HG02571 (cell line): ENCODE data around the gene DCUN1D5.
A peak's percentile ranks its signal among the peaks of the same experiment; 100 is the strongest.

ENCODE experiments used
- ATAC-seq: cut with Tn5 transposase; IDR thresholded peaks from one replicate; pipeline ENCODE4 v1.9.1; 2021; ENCODE audit warnings: mild to moderate bottlenecking, moderate library complexity; ENCODE audit not compliant: unreplicated experiment

Gene DCUN1D5

DNA sequence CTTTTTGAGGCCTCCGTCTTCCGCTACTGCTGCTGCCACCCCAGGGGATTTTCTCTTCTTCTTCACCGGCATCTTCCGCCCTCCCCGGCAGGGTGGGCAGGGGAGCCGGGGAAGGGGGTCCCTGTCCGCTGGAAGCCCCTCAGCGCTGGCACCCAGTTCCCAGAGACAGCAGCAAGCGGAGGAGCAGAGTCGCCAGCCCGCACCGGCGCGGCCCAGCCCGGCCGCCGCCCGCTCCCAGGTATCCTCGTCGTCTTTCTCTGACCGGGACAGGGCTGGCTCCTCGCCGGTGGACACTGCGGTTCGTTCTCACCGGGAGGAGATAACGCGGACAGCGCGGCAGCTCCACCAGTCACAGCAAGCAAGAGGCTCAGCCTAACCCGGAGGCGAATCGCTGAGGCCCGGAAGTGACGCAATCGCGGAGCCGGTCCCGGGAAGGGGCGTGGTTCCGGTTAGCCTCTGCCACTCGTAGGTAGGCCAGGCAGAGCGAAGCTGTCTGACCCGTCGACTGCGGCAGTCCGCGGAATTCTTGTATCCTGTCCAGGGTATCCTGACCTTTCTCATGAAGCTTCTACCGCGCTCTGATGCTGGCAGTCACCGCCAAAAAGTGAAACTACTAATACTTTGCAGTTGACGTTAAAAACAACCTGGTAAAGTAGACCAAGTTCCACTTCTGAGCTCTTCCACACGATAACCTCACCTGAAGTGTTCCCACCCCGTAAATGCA is at the start of gene DCUN1D5:
TSS of gene DCUN1D5 (minus strand) at position 360 of the 724 bp plus-strand sequence. CDS start at position 72, 288 bp downstream.
- ATAC-seq: peak; percentile 100

GRCh38 chr11:103125462-103125861 is 33.5 kb upstream of the DCUN1D5 start:
- ATAC-seq: no peak

- no peak for ATAC-seq
Measured at GRCh38 chr11:103114836-103115235, 22.9 kb upstream of the DCUN1D5 start.

DNA sequence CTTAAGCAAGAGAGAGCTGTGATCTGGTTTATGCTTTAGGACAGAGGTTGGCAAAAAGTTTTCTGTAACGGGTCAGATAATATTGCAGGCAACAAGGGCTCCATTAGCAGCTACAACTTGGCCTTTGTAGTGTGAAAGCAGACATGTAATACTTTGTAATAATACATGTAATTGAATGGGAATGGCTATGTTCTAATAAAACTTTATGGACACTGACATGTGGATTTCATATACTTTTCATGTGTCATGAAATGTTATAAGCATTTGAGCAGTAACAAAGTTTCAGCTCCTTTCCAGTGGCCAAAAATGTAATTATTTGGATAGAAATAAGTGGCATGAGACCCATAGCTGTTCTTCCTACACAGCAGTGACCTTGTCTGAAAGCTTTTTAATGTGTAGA is 20.4 kb upstream of the DCUN1D5 start:
- no peak for ATAC-seq

DNA sequence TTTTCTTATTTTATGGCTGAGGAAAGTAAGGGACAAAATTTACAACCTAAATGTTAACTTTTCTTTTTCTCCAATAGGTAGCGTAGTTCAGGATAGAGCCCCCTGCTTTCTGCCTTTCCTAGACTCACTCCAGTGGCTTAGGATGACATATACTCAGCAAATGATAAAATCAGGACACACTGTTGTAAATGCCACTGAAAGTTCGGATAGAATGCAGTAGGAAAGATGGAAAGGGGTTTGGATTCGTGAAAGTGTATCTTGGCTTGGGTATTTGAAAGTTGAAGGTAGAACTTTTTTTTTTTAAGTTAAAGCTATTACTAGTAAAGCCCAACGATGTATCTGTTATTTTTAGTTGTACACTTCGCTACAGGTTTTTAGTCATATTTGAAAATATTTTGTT is 19.4 kb upstream of the DCUN1D5 start:
- ATAC-seq: no peak

GRCh38 chr11:103110391-103110790 is 18.4 kb upstream of the DCUN1D5 start:
- no peak for ATAC-seq

DNA sequence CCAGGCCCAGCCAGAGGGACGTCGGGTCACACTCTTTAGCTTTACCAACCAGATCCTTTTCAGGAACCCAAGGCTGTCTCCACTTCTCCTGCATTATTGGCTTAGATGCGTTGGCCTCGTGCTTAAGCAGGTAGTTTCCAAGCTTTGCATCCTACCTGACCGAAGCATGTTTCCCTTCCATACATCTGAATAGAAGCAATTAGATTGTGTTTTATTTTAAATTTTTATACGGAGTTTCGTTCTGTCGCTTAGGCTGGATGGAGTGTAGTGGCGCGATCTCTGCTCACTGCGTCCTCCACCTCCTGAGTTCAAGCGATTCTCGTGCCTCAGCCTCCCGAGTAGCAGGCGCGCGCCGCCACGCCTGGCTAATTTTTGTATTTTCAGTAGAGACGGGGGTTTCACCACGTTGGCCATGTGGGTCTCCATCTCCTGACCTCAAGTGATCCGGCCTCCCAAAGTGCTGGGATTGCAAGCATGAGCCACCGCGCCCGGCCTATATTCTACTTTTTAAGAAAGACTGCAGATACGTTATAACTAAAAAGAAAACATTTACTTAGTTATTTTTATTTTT is 17.9 kb upstream of the DCUN1D5 start:
- ATAC-seq: no peak

GRCh38 chr11:103108933-103109817 is 17.2 kb upstream of the DCUN1D5 start, which contains the start of gene DYNC2H1:
Gene DYNC2H1 (plus strand): TSS chr11:103109426. CDS start chr11:103109575, 149 bp downstream.
- ATAC-seq: peak; percentile 99

DNA sequence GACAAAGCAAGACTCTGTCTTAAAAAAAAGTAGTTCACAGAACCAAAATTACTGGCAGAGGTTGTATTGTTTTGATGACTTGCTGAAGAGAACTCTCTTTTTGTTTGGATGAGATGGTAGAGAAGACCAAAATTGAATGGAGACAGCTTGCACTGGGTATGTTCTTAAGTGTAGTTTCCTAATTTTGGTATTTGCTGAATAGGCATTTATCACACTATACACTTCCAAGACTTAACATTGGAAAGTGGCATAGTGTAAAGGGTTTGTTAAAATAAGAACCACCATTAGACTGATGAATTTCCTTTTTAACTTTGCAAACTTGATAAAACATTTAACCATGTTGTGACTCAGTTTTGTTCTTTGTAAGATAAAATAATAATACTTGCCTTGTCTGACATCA is 5.3 kb upstream of the DCUN1D5 start:
- ATAC-seq: no peak

DNA sequence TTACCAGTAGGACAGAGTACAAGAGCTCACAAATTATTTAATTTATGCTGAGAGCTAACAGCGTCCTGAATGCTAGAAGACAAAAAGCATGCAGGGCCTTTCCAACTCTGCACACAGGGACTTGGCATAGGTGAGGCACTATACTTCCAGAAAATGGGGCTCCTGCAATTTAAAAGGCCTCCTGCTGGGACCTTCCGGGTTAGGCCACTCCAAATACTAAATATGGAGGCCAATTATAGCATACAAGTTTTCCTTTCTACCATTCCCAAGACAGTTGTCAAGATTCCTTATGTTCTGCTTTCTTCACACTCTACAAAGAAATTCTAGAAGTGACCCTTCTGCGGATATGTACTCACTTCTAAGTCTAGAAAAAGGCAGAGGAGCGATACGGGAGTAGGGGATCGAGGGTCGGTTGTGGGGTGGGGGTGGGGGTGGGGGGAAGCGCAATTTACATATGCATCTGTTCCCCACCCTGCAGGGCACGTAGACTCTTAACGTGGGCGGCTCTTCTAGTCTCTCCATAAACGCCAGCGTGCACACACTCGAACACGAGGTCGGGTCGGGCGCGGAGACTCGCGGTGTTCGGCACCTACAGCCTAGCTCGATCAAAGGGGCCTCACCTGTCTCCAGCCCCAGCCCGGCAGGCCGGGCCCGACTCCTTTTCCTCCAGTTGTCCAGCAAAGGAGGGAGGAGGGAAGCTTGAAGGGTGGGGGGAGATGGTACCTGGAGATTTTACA is 728 bp downstream of the DCUN1D5 start:
- ATAC-seq: peak; percentile 49

DNA sequence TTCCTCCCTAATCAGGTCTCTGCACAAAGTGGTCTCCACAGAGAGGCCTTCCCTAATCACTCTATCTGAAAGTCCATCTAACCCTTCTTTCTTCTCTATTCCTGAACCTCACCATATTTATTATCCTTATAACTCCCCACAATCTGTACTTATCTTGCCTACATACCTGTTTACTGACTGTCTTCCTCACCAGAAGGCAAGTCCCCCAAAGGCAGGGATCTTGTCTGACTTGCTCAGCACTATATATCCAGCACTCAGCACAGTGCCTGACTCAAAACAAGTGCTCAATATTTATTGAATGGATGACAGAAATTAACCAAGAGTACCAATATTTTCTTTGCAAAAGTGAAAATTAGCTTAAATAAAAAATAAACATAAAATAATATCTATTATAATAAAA is 5.5 kb downstream of the DCUN1D5 start:
- no peak for ATAC-seq

- ATAC-seq: no peak
Measured at GRCh38 chr11:103085758-103086365, 6.1 kb downstream of the DCUN1D5 start.

DNA sequence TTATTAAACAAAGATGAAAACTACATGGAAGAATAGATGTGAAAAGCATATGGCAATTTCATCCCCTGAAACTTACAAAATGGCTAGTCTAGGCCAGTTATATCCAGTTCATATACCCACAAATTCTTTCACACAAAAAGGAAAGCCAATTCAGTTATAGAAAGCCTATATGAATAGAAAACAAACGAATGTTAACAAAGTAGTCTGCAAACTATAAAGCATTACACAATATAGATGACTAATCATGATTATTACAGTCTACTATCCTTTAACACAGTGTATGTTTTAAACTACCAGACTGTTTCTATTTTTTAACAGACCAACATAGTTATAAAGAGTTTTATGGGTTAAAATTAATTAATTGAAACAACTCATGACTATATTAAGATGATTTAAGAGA is 12.1 kb downstream of the DCUN1D5 start:
- ATAC-seq: no peak

DNA sequence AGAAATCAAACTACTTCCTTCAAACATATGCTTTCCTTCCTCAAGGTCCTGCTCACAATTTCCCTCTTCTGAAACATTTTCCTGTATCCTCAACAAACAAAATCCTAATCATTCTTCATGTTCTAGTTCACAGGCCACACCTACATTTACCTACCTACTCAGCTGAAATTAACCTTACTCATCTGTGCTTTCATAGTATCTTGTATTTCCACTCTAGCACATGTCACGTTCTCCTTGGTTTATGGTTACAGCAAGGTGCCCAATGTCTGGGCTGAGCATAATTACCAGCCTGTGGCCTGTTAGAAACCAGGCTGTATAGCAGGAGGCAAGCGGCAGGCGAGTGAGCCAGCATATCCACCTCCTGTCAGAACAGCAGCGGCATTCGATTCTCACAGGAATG is 13.2 kb downstream of the DCUN1D5 start:
- ATAC-seq: no peak

DNA sequence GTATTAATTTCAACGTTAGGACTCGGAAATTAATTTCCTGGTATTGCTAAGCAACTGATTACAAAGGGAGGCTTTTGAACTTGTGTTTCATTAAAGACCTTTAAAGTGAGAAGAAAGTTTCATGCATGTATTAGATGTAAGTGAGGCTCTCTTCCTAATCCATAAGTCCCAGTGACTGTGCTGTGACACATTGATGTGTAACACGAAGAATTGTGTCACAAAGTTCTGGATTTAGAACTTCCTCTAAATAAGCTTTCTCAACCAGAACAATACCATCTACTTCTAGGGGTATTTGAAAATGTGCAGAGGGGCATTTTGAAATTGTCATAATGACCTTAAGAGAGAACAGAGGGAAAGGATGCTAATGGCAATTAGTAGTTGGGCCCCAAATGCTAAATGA is 14.4 kb downstream of the DCUN1D5 start:
- ATAC-seq: no peak

DNA sequence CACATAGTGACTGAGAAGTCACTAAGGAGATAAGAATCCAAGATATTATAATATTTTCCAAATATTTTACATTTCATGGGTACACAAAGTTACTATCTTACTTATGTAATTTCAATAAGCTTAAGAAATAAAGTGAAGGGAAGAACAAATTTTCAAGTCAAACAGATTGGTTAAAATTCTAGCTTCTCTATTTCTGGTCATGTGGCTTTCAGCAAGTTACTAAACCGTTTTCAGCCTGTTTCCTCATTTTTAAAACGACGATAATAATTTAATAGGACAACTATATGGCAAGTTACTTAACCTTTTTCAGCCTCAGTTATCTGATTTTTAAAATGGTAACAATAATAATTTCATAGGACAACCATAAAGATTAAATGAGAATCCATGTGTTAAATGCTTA is 15.6 kb downstream of the DCUN1D5 start:
- no peak for ATAC-seq

DNA sequence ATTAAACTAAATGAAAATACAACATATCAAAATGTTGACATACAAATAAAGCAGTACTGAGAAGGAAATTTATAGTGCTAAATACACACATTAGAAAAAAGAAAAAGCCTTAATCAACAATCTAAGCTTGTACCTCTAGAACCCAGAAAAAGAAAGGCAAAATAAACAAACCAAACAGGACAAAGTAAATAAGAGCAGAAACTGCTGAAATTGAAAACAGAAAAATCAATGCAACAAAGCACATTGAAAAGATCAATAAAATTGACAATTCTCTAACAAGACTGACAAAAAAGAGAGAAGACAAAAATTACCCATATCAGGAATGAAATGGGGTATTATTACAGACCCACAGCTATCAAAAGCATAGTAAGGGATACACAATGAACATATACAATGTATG is 21.0 kb downstream of the DCUN1D5 start:
- ATAC-seq: no peak

DNA sequence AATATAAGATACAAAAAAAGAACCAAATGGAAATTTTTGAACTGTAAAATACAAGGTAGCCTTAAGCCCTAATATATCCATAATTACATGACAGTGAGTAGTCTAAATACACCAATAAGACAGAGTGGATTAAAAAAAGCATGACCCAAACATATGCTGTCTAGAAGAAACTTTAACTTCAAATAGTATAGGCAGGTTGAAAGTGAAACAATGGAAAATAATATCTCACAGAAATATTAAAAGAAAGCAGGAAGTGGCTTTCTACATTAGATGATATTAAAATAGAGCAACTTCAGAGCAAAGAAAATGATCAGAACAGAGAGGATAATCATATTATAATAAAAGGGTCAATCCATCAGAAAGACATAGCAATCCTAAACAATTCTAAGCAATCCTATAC is 21.8 kb downstream of the DCUN1D5 start:
- ATAC-seq: no peak

DNA sequence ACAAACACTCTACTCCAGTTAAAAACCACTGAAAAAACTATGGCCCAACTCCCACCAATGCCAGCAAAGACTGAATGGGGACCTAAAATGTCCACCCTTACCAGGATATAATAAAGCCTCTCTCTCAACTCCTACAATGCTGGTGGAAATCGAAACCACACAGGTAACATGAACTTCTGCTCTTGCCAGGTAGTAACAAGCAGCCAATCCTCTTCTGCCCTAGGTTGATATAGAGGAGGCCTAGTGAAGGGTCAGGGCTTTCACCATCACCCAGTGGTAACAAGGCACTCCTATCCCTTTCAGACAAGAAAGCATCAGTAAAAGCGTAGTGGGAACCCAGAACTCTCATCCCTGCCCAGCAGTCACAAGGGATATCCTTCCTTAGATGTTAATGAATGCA is 22.6 kb downstream of the DCUN1D5 start:
- no peak for ATAC-seq

- no peak for ATAC-seq
Measured at GRCh38 chr11:103067118-103067517, 24.8 kb downstream of the DCUN1D5 start.

GRCh38 chr11:103061656-103062055 is 30.3 kb downstream of the DCUN1D5 start:
- no peak for ATAC-seq
